IMR-90 (cell line): ENCODE results near the gene CDON. TPM values are rescaled to one million over a fixed set of nuclear protein-coding genes. Genes with fewer than 3 reads are reported as not detected.

Experiments
- ATAC-seq: fragments of 200-7000 bp; cut with Tn5 transposase; 2 replicates; pipeline ENCODE4 v1.9.1; 2020; ENCODE audit warnings: low read depth, mild to moderate bottlenecking, moderate library complexity
- BruUV-seq: library from RNA; stranded (reverse); fragments of 400-500 nt; replicated peaks from 2 replicates; lab custom pipeline; 2021; lab: Mats Ljungman, UMichigan
- CTCF ChIA-PET: fragments of 300-600 bp; formaldehyde crosslinking; extraction: SDS; loops from one replicate; lab custom pipeline; 2021; ENCODE audit warnings: antibody characterized with exemption; lab: Yijun Ruan, JAX
- POLR2A ChIA-PET: fragments of 300-600 bp; sonication (Branson Sonifier 250); formaldehyde crosslinking; loops from one replicate; lab custom pipeline; 2022; ENCODE audit warnings: antibody characterized with exemption; ENCODE audit not compliant: unreplicated experiment; lab: Charles Lee
- DNase-seq: peaks from one replicate; pipeline ENCODE4 v3.0.0; 2013
- H2AFZ ChIP-seq: replicated peaks from 2 replicates; pipeline ENCODE3; 2013; ENCODE audit warnings: low read length, mild to moderate bottlenecking; ENCODE audit not compliant: poor library complexity
- H2AK5ac ChIP-seq: 2 replicates; pipeline ENCODE4 v1.6.1; 2013; ENCODE audit warnings: low read depth, low read length, inconsistent platforms
- H2AK9ac ChIP-seq: replicated peaks from 2 replicates; pipeline ENCODE3; 2013; ENCODE audit warnings: mild to moderate bottlenecking, low read depth, low read length, moderate library complexity; ENCODE audit not compliant: poor library complexity
- H2BK120ac ChIP-seq: 2 replicates; pipeline ENCODE4 v1.6.1; 2013; ENCODE audit warnings: low read depth, low read length, inconsistent platforms
- H2BK15ac ChIP-seq: 3 replicates; pipeline ENCODE4 v1.6.1; 2013; ENCODE audit warnings: low read depth, low read length, inconsistent platforms
- H2BK20ac ChIP-seq: 2 replicates; pipeline ENCODE4 v1.6.1; 2013; ENCODE audit warnings: low read depth, mild to moderate bottlenecking, inconsistent platforms, low read length, moderate library complexity
- H2BK5ac ChIP-seq: 2 replicates; pipeline ENCODE4 v1.6.1; 2013; ENCODE audit warnings: mild to moderate bottlenecking, low read depth, low read length, inconsistent platforms; ENCODE audit not compliant: poor library complexity, severe bottlenecking
- H3K14ac ChIP-seq: replicated peaks from 2 replicates; pipeline ENCODE4 v1.6.1; 2013; ENCODE audit warnings: low read depth, low read length, inconsistent platforms
- H3K18ac ChIP-seq: 2 replicates; pipeline ENCODE4 v1.6.1; 2013; ENCODE audit warnings: low read depth, low read length, control low read depth
- H3K23ac ChIP-seq: 2 replicates; pipeline ENCODE4 v1.6.1; 2013; ENCODE audit warnings: low read depth, low read length, inconsistent platforms
- H3K27ac ChIP-seq: 2 replicates; pipeline ENCODE4 v1.5.1; 2013; ENCODE audit warnings: mild to moderate bottlenecking, control low read depth, low read length; ENCODE audit not compliant: insufficient read depth
- H3K27me3 ChIP-seq: 2 replicates; pipeline ENCODE4 v1.6.1; 2013; ENCODE audit warnings: low read length; ENCODE audit not compliant: control insufficient read depth, insufficient read depth
- H3K36me3 ChIP-seq: 2 replicates; pipeline ENCODE4 v1.6.1; 2013; ENCODE audit warnings: low read length, mixed read lengths; ENCODE audit not compliant: control insufficient read depth, insufficient read depth
- H3K4ac ChIP-seq: 2 replicates; pipeline ENCODE4 v1.6.1; 2013; ENCODE audit warnings: low read depth, low read length, inconsistent platforms
- H3K4me1 ChIP-seq: 2 replicates; pipeline ENCODE4 v1.6.1; 2013; ENCODE audit warnings: low read length, mixed read lengths; ENCODE audit not compliant: control insufficient read depth, insufficient read depth
- H3K4me2 ChIP-seq: 2 replicates; pipeline ENCODE4 v1.6.1; 2013; ENCODE audit warnings: low read depth, mild to moderate bottlenecking, control low read depth, low read length, moderate library complexity
- H3K4me3 ChIP-seq: 2 replicates; pipeline ENCODE4 v1.5.1; 2013; ENCODE audit warnings: low read depth, mild to moderate bottlenecking, control low read depth, low read length, moderate library complexity; ENCODE audit not compliant: insufficient read depth
- H3K56ac ChIP-seq: 2 replicates; pipeline ENCODE4 v1.6.1; 2013; ENCODE audit warnings: low read length, inconsistent platforms; ENCODE audit not compliant: insufficient read depth; ENCODE audit errors: extremely low read depth
- H3K79me1 ChIP-seq, 2 experiments: 2 replicates each; pipeline ENCODE4 v1.6.1; 2013; ENCODE audit warnings: low read length in 2 of 2, inconsistent platforms in 1 of 2, low read depth in 1 of 2
- H3K9ac ChIP-seq: 2 replicates; pipeline ENCODE4 v1.6.1; 2013; ENCODE audit warnings: low read depth, low read length, control low read depth
- H3K9me1 ChIP-seq: 2 replicates; pipeline ENCODE4 v1.6.1; 2013; ENCODE audit warnings: low read length, inconsistent platforms; ENCODE audit not compliant: insufficient read depth
- H3K9me3 ChIP-seq: 2 replicates; pipeline ENCODE4 v1.6.1; 2013; ENCODE audit warnings: low read length; ENCODE audit not compliant: control insufficient read depth, insufficient read depth
- H4K20me1 ChIP-seq: 2 replicates; pipeline ENCODE4 v1.6.1; 2013; ENCODE audit warnings: low read length, inconsistent platforms; ENCODE audit not compliant: insufficient read depth
- H4K5ac ChIP-seq: 2 replicates; pipeline ENCODE4 v1.6.1; 2013; ENCODE audit warnings: mild to moderate bottlenecking, low read depth, low read length, control low read depth
- H4K8ac ChIP-seq, 2 experiments: 2 replicates each; pipeline ENCODE4 v1.6.1; 2013; ENCODE audit warnings: low read depth in 2 of 2, low read length in 2 of 2, control low read depth in 1 of 2, inconsistent platforms in 1 of 2
- H4K91ac ChIP-seq: 2 replicates; pipeline ENCODE4 v1.6.1; 2013; ENCODE audit warnings: low read depth, low read length, inconsistent platforms; ENCODE audit not compliant: insufficient read depth
- MAZ ChIP-seq: IDR thresholded peaks from 2 replicates; pipeline ENCODE4 v1.6.1; 2012; ENCODE audit warnings: low read depth, mild to moderate bottlenecking, low read length, improper control_type of control experiment, moderate library complexity, borderline replicate concordance
- SMC3 ChIP-seq: fragments of 150-350 bp; IDR thresholded peaks from 2 replicates; pipeline ENCODE4 v1.6.1; 2016; ENCODE audit warnings: low read depth, mild to moderate bottlenecking, antibody characterized with exemption, low read length, moderate library complexity
- WGBS, 2 experiments: methylation state at CpG; one replicate each; pipeline versions ENCODE4 v1.1.5 to v1.1.7; 2013; ENCODE audit warnings: missing lambda C conversion rate in 2 of 2; ENCODE audit not compliant: insufficient read length in 1 of 2; ENCODE audit errors: extremely low coverage in 2 of 2; 5-methylcytosine and 5-hydroxymethylcytosine counted together
- dilution Hi-C: fragments of 300-500 bp; cut with HindIII; formaldehyde crosslinking; loops from one replicate; pipeline ENCODE4 v1.14.3; 2018; ENCODE audit warnings: low sequenced_read_pairs; ENCODE audit not compliant: unreplicated experiment
- in situ Hi-C: fragments of 300-500 bp; cut with MboI; formaldehyde crosslinking; loops from 3 replicates; pipeline ENCODE4 v1.14.3; 2019; ENCODE audit warnings: low sequenced_read_pairs, inconsistent platforms, mixed read lengths
- intact Hi-C: fragments of 100-400 bp; cut with micrococcal nuclease; formaldehyde crosslinking; loops from 2 replicates; pipeline ENCODE4 v1.10.0; 2022
- polyA plus RNA-seq, 3 experiments: library from polyadenylated mRNA; depleted of rRNA; stranded (reverse); fragments of >200 nt; gene quantifications; 2 replicates each; pipeline ENCODE4 v1.2.3, GENCODE V29; 2012; ENCODE audit warnings: low replicate concordance in 1 of 3
- total RNA-seq: library from RNA; depleted of rRNA; stranded (reverse); fragments of >200 nt; gene quantifications from 2 replicates; pipeline ENCODE4 v1.2.3, GENCODE V29; 2012

CDON gene
- total and polyA plus RNA-seq, 2 of the 4 experiments (the other 2 are of a cell fraction) = 1.2 to 3.8 TPM

GRCh38 chr11:126059238-126059781, 3.4 kb downstream of the CDON start:
- POLR2A ChIA-PET = no interaction called here
- Histone ChIP-seq H3K9me1 (no peaks in the 10 kb centered on the region), H3K23ac (no peak overlapping the region), H2BK15ac (no peak overlapping the region), H2BK120ac (no peak overlapping the region), H3K9me3 (no peaks in the 10 kb centered on the region), H4K91ac (no peak overlapping the region), H3K18ac (no peak overlapping the region), H3K56ac (no peak overlapping the region), H3K27me3 (peaks cover 30% of the 10 kb centered on the region), H2AK5ac (no peak overlapping the region), H3K9ac (no peak overlapping the region), H2BK20ac (no peak overlapping the region), H3K4ac (no peak overlapping the region), H3K4me3 (no peak overlapping the region), H3K27ac (no peak overlapping the region), H2AK9ac (no peak overlapping the region), H2AFZ (no peak overlapping the region), H2BK5ac (no peak overlapping the region), H3K4me2 (no peak overlapping the region), H4K5ac (no peak overlapping the region), H3K4me1 (no peaks in the 10 kb centered on the region), H4K8ac (no peak overlapping the region), H3K14ac (no peak overlapping the region), H3K79me1 (no peaks in the 10 kb centered on the region), H3K36me3 (no peaks in the 10 kb centered on the region), H4K20me1 (no peaks in the 10 kb centered on the region)
- dilution Hi-C loops = no loop called here
- WGBS, 2 experiments = 40% methylated on average over 1 of the region's 10 CpGs; no CpG with 5 or more reads in 1 of the 2 experiments
- in situ Hi-C loops = no loop called here
- CTCF ChIA-PET = no interaction called here
- intact Hi-C loops = no loop called here
- DNase-seq (no peak), ATAC-seq (no peak)
- BruUV-seq = no TSS peak
- TF ChIP-seq SMC3 = no peak
- no peak for TF ChIP-seq MAZ
